Astrocyte (in vitro differentiated cells and primary cell): ENCODE measurements around the gene RILP. TPM values are rescaled to one million over a fixed set of nuclear protein-coding genes. Genes with fewer than 3 reads are reported as not detected.

Experiments
- DNase-seq: peaks from one replicate; pipeline ENCODE4 v3.0.0-alpha.2; 2010; ENCODE audit warnings: low read depth
- FAIRE-seq: peaks from 2 replicates; lab custom pipeline; 2011; peaks lifted over from hg19 to GRCh38; lab: Jason Lieb, UNC
- H2AFZ ChIP-seq: 2 replicates; pipeline ENCODE4 v1.6.0; 2012; ENCODE audit warnings: low read depth, low read length, inconsistent platforms
- H3K27ac ChIP-seq: 2 replicates; pipeline ENCODE4 v1.5.1; 2011; ENCODE audit warnings: low read depth, low read length, inconsistent platforms
- H3K27me3 ChIP-seq: 2 replicates; pipeline ENCODE4 v1.6.0; 2011; ENCODE audit warnings: low read length, inconsistent platforms; ENCODE audit not compliant: insufficient read depth
- H3K36me3 ChIP-seq: 2 replicates; pipeline ENCODE4 v1.5.1; 2011; ENCODE audit warnings: low read length, inconsistent platforms; ENCODE audit not compliant: insufficient read depth
- H3K4me1 ChIP-seq: 2 replicates; pipeline ENCODE4 v1.5.1; 2011; ENCODE audit warnings: low read length, inconsistent platforms; ENCODE audit not compliant: insufficient read depth
- H3K4me2 ChIP-seq: 2 replicates; pipeline ENCODE4 v1.6.0; 2012; ENCODE audit warnings: low read length, inconsistent platforms
- H3K4me3 ChIP-seq: 2 replicates; pipeline ENCODE4 v1.5.1; 2011; ENCODE audit warnings: low read depth, mild to moderate bottlenecking, low read length, inconsistent platforms; ENCODE audit not compliant: insufficient read depth
- H3K79me2 ChIP-seq: 2 replicates; pipeline ENCODE4 v1.6.0; 2012; ENCODE audit warnings: mild to moderate bottlenecking, low read length, inconsistent platforms; ENCODE audit not compliant: insufficient read depth
- H3K9ac ChIP-seq: 2 replicates; pipeline ENCODE4 v1.6.0; 2012; ENCODE audit warnings: mild to moderate bottlenecking, low read length, inconsistent platforms
- H3K9me3 ChIP-seq: 2 replicates; pipeline ENCODE4 v1.5.1; 2012; ENCODE audit warnings: low read depth, mild to moderate bottlenecking, low read length, inconsistent platforms; ENCODE audit not compliant: insufficient read depth
- H4K20me1 ChIP-seq: 2 replicates; pipeline ENCODE4 v1.6.0; 2012; ENCODE audit warnings: low read length, inconsistent platforms; ENCODE audit not compliant: insufficient read depth
- H3K27ac Mint-ChIP-seq: one replicate; pipeline ENCODE4 v1.8.0; 2021; ENCODE audit warnings: mild to moderate bottlenecking, mixed read lengths; ENCODE audit not compliant: unreplicated experiment
- H3K27me3 Mint-ChIP-seq: one replicate; pipeline ENCODE4 v1.8.0; 2021; ENCODE audit warnings: low read depth, mixed read lengths; ENCODE audit not compliant: unreplicated experiment
- H3K36me3 Mint-ChIP-seq: one replicate; pipeline ENCODE4 v1.8.0; 2021; ENCODE audit warnings: low read depth, mixed read lengths; ENCODE audit not compliant: unreplicated experiment
- H3K4me1 Mint-ChIP-seq: one replicate; pipeline ENCODE4 v1.8.0; 2021; ENCODE audit warnings: low read depth, mixed read lengths; ENCODE audit not compliant: unreplicated experiment
- H3K4me3 Mint-ChIP-seq: one replicate; pipeline ENCODE4 v1.8.0; 2021; ENCODE audit warnings: mild to moderate bottlenecking, moderate library complexity, mixed read lengths; ENCODE audit not compliant: unreplicated experiment
- H3K9me3 Mint-ChIP-seq: one replicate; pipeline ENCODE4 v1.8.0; 2021; ENCODE audit warnings: mild to moderate bottlenecking, mixed read lengths; ENCODE audit not compliant: unreplicated experiment
- CTCF ChIP-seq: IDR thresholded peaks from 2 replicates; pipeline ENCODE4 v1.5.1; 2011; ENCODE audit warnings: low read depth, mild to moderate bottlenecking, inconsistent platforms, low read length, moderate library complexity; ENCODE audit not compliant: insufficient read depth
- EZH2 ChIP-seq: IDR thresholded peaks from 2 replicates; pipeline ENCODE4 v1.6.1; 2012; ENCODE audit warnings: mild to moderate bottlenecking, low read length, inconsistent platforms; ENCODE audit not compliant: insufficient read depth
- total RNA-seq: library from RNA; stranded (reverse); gene quantifications from 2 replicates; pipeline ENCODE4 v1.2.1, GENCODE V29; 2021

Gene RILP
- total RNA-seq, 1 donor from 2014 or later = 7.8 TPM

- Mint-ChIP-seq H3K27ac (no peak overlapping the region), H3K4me1 (peaks cover 15% of the 10 kb centered on the region), H3K4me3 (peak overlapping the region; percentile 2), H3K36me3 (peaks cover 4% of the 10 kb centered on the region), H3K9me3 (no peaks in the 10 kb centered on the region), H3K27me3 (no peaks in the 10 kb centered on the region)
- no peak for DNase-seq
- no peaks in the 10 kb centered on the region for H3K9me3 ChIP-seq
- H3K9ac ChIP-seq = no peak overlapping the region
- peaks cover 24% of the 10 kb centered on the region for H4K20me1 ChIP-seq
- no peak overlapping the region for H3K4me3 ChIP-seq
- no peaks in the 10 kb centered on the region for H3K27me3 ChIP-seq
- H3K27ac ChIP-seq = no peak overlapping the region
- peaks cover 34% of the 10 kb centered on the region for H3K4me1 ChIP-seq
- no peaks in the 10 kb centered on the region for H3K79me2 ChIP-seq
- no peak for FAIRE-seq
- peak overlapping the region; percentile 91 for H3K4me2 ChIP-seq
- TF ChIP-seq CTCF = no peak
- TF ChIP-seq EZH2 = no peak
- peaks cover 24% of the 10 kb centered on the region for H3K36me3 ChIP-seq
- no peak overlapping the region for H2AFZ ChIP-seq
These were observed 1.9 kb downstream of the RILP start for GRCh38 chr17:1647802-1648171.

GRCh38 chr17:1646199-1646875 lies 3.3 kb downstream of the RILP start:
- H3K4me3 ChIP-seq = no peak overlapping the region
- Mint-ChIP-seq H3K4me1 (peaks cover 15% of the 10 kb centered on the region), H3K27me3 (no peaks in the 10 kb centered on the region), H3K4me3 (no peak overlapping the region), H3K36me3 (peaks cover 2% of the 10 kb centered on the region), H3K27ac (peak overlapping the region; percentile 69), H3K9me3 (no peaks in the 10 kb centered on the region)
- TF ChIP-seq EZH2 = no peak
- TF ChIP-seq CTCF = no peak
- no peaks in the 10 kb centered on the region for H3K79me2 ChIP-seq
- no peak overlapping the region for H2AFZ ChIP-seq
- no peak for FAIRE-seq
- H3K4me2 ChIP-seq = no peak overlapping the region
- H3K4me1 ChIP-seq = peaks cover 31% of the 10 kb centered on the region
- no peak for DNase-seq
- H3K27ac ChIP-seq = no peak overlapping the region
- no peak overlapping the region for H3K9ac ChIP-seq
- H3K9me3 ChIP-seq = no peaks in the 10 kb centered on the region
- no peaks in the 10 kb centered on the region for H3K27me3 ChIP-seq
- H4K20me1 ChIP-seq = peaks cover 15% of the 10 kb centered on the region
- peaks cover 12% of the 10 kb centered on the region for H3K36me3 ChIP-seq
